A549 (cell line): ENCODE data around the gene MAG. TPM values are rescaled to one million over a fixed set of nuclear protein-coding genes. Genes with fewer than 3 reads are reported as not detected.

ENCODE experiments used
- ATAC-seq, 2 experiments: fragments of 200-7000 bp in 1 of 2; fragments of >200 bp in 1 of 2; cut with Nextera tagmentation in 1 of 2; cut with Tn5 transposase in 1 of 2; 3 replicates each; pipeline versions ENCODE4 v1.8.0 to v1.9.1; 2018 to 2020; ENCODE audit warnings: mild to moderate bottlenecking in 1 of 2, moderate library complexity in 1 of 2
- CTCF ChIA-PET: fragments of 300-600 bp; sonication (Branson Sonifier 250); formaldehyde crosslinking; extraction: SDS; loops from one replicate; lab custom pipeline; 2021; ENCODE audit warnings: antibody characterized with exemption, inconsistent platforms; lab: Yijun Ruan, JAX
- POLR2A ChIA-PET: fragments of 350-600 bp; formaldehyde crosslinking; extraction: SDS; loops from one replicate; lab custom pipeline; 2021; ENCODE audit warnings: antibody characterized with exemption, inconsistent platforms; lab: Yijun Ruan, JAX
- DNase-seq, 2 experiments: peaks; one replicate each; pipeline versions ENCODE4 v3.0.0 to v3.0.0-alpha.2; 2011 to 2016; ENCODE audit warnings: low read depth in 1 of 2, low spot score in 1 of 2
- FAIRE-seq: peaks from 2 replicates; lab custom pipeline; 2011; peaks lifted over from hg19 to GRCh38; lab: Jason Lieb, UNC
- H3K27ac ChIP-seq, 2 experiments: fragments of >200 bp; sonication (Bioruptor Twin); formaldehyde crosslinking; 3 replicates each; pipeline ENCODE4 v1.5.1; 2016 to 2017
- H3K4me1 ChIP-seq: fragments of >200 bp; sonication (Bioruptor Twin); formaldehyde crosslinking; 3 replicates; pipeline ENCODE4 v1.6.1; 2016
- H3K4me2 ChIP-seq: fragments of >200 bp; sonication (Bioruptor Twin); formaldehyde crosslinking; 3 replicates; pipeline ENCODE4 v1.6.1; 2016
- H3K4me3 ChIP-seq: fragments of >200 bp; sonication (Bioruptor Twin); formaldehyde crosslinking; 3 replicates; pipeline ENCODE4 v1.5.1; 2016
- H3K9me3 ChIP-seq: fragments of >200 bp; sonication (Bioruptor Twin); formaldehyde crosslinking; 3 replicates; pipeline ENCODE4 v1.6.1; 2016
- ATOH8 ChIP-seq: fragments of 250-450 bp; sonication (Bioruptor Pico); IDR thresholded peaks from 2 replicates; pipeline ENCODE4 v1.5.0; 2020; ENCODE audit warnings: low read depth, mild to moderate bottlenecking, moderate library complexity
- CBX8 ChIP-seq: fragments of 200-600 bp; sonication (generic); IDR thresholded peaks from 2 replicates; pipeline ENCODE4 v1.6.1; 2016
- EHF ChIP-seq: fragments of 250-450 bp; sonication (Bioruptor Pico); IDR thresholded peaks from 2 replicates; pipeline ENCODE4 v1.5.0; 2020; ENCODE audit warnings: mild to moderate bottlenecking
- EP300 ChIP-seq, 2 experiments: fragments of >200 bp; sonication (Bioruptor Twin); formaldehyde crosslinking; IDR thresholded peaks; 2 replicates in 1 of 2; 3 replicates in 1 of 2; pipeline ENCODE4 v1.6.1; 2016 to 2017
- ESRRA ChIP-seq: fragments of 150-350 bp; IDR thresholded peaks from 2 replicates; pipeline ENCODE4 v1.6.1; 2014; ENCODE audit warnings: mild to moderate bottlenecking, low read length, borderline replicate concordance
- FOXS1 ChIP-seq: fragments of 250-450 bp; sonication (Bioruptor Pico); IDR thresholded peaks from 2 replicates; pipeline ENCODE4 v1.5.0; 2020; ENCODE audit warnings: mild to moderate bottlenecking, moderate library complexity
- HDAC2 ChIP-seq: fragments of 200-600 bp; sonication (generic); IDR thresholded peaks from 2 replicates; pipeline ENCODE4 v1.6.1; 2016
- HES2 ChIP-seq: fragments of >200 bp; sonication (Bioruptor Twin); formaldehyde crosslinking; IDR thresholded peaks from 2 replicates; pipeline ENCODE4 v1.6.1; 2016
- HEYL ChIP-seq: fragments of 250-450 bp; sonication (Bioruptor Pico); IDR thresholded peaks from 2 replicates; pipeline ENCODE4 v1.8.0; 2021; ENCODE audit warnings: mild to moderate bottlenecking, moderate library complexity
- HOXB5 ChIP-seq: fragments of 250-450 bp; sonication (Bioruptor Pico); IDR thresholded peaks from 2 replicates; pipeline ENCODE4 v1.5.0; 2020; ENCODE audit warnings: mild to moderate bottlenecking, moderate library complexity
- KDM1A ChIP-seq: fragments of 200-600 bp; sonication (generic); IDR thresholded peaks from 2 replicates; pipeline ENCODE4 v1.6.1; 2016; ENCODE audit warnings: low read depth, mild to moderate bottlenecking
- NFE2L2 ChIP-seq: fragments of 150-350 bp; conservative IDR thresholded peaks from 2 replicates; pipeline ENCODE4 v1.6.1; 2014; ENCODE audit warnings: low read length
- PHF8 ChIP-seq: fragments of 200-600 bp; sonication (generic); IDR thresholded peaks from 2 replicates; pipeline ENCODE4 v1.6.1; 2016; ENCODE audit warnings: low read depth, mild to moderate bottlenecking, antibody characterized with exemption, moderate library complexity, borderline replicate concordance
- POLR2A ChIP-seq: IDR thresholded peaks from 2 replicates; pipeline ENCODE4 v1.6.1; 2012; ENCODE audit warnings: mild to moderate bottlenecking, low read length
- POLR2AphosphoS2 ChIP-seq: conservative IDR thresholded peaks from 2 replicates; pipeline ENCODE4 v1.6.1; 2012; ENCODE audit warnings: low read length, improper control_type of control experiment, inconsistent platforms
- RCOR1 ChIP-seq: fragments of 150-350 bp; IDR thresholded peaks from 2 replicates; pipeline ENCODE4 v1.6.1; 2014; ENCODE audit warnings: antibody characterized with exemption, low read length, low read depth
- RFX5 ChIP-seq: fragments of 450-650 bp; IDR thresholded peaks from 2 replicates; pipeline ENCODE4 v1.7.1; 2014; ENCODE audit warnings: antibody characterized with exemption, mild to moderate bottlenecking, moderate library complexity
- RNF2 ChIP-seq: fragments of 200-600 bp; sonication (generic); IDR thresholded peaks from 2 replicates; pipeline ENCODE4 v1.6.1; 2016; ENCODE audit warnings: low read depth, mild to moderate bottlenecking, antibody characterized with exemption, moderate library complexity, borderline replicate concordance
- SREBF2 ChIP-seq: fragments of 450-650 bp; IDR thresholded peaks from 2 replicates; pipeline ENCODE4 v1.6.1; 2014; ENCODE audit warnings: mild to moderate bottlenecking, moderate library complexity
- TFCP2L1 ChIP-seq: fragments of 250-450 bp; sonication (Bioruptor Pico); IDR thresholded peaks from 2 replicates; pipeline ENCODE4 v1.5.0; 2021; ENCODE audit warnings: mild to moderate bottlenecking
- whole genome bisulfite sequencing: methylation state at CpG from one replicate; pipeline ENCODE4 v1.1.6; 2017; ENCODE audit errors: missing lambda C conversion rate; 5-methylcytosine and 5-hydroxymethylcytosine counted together
- polyA plus RNA-seq, 4 experiments: library from polyadenylated mRNA; depleted of rRNA in 3 of 4; stranded (reverse); fragments of >200 nt; fragmentation: RNase III in 1 of 4; extraction: RNeasy Plus Mini Kit Qiagen cat#74134 plus additional on column Dnase treatment in 1 of 4; gene quantifications; 2 replicates in 3 of 4; 3 replicates in 1 of 4; pipeline ENCODE4 v1.2.3, GENCODE V29; 2011 to 2017

MAG gene
- polyA plus RNA-seq, 2 of the 4 experiments (the other 2 are of a cell fraction), result not detected

- POLR2A ChIA-PET, result no interaction called here
- WGBS, result 44% methylated on average over 18 of the region's 18 CpGs
- FAIRE-seq, result no peak
These were observed 55.4 kb downstream of the MAG start, which contains the start of gene FFAR1 for GRCh38 chr19:35347171-35347929. Gene FFAR1, plus strand, starts transcription at chr19:35347902. Its CDS starts 3,650 bp downstream, at chr19:35351552.

GRCh38 chr19:35347930-35348298 lies 56.0 kb downstream of the MAG start:
- CTCF ChIA-PET, result interaction anchor here (0.6 to 15.0 kb wide), 7 partner anchors 29 to 1437 kb away, joined by 3 to 368 read pairs (median 3); partner anchors contain the start of gene KRTDAP
- DNase-seq, result no peak
- POLR2A ChIA-PET, result no interaction called here
- no peaks in the 10 kb centered on the region for H3K9me3 ChIP-seq
- H3K4me3 ChIP-seq, result no peak overlapping the region
- H3K4me1 ChIP-seq, result no peaks in the 10 kb centered on the region
- TF ChIP-seq TFCP2L1 (CRISPR knock-in tag) (no peak), HEYL (CRISPR knock-in tag) (no peak), FOXS1 (CRISPR knock-in tag) (no peak), HES2 (no peak), NFE2L2 (no peak), SREBF2 (no peak), POLR2A (no peak), PHF8 (no peak), HOXB5 (CRISPR knock-in tag) (no peak), EP300 (IDR thresholded peaks at IDR 0.05) (no peak)
- no peak for FAIRE-seq
- WGBS, result 39% methylated on average over 7 of the region's 7 CpGs
- H3K4me2 ChIP-seq, result no peak overlapping the region
- H3K27ac ChIP-seq, result no peak overlapping the region
- ATAC-seq, result no peak

More at GRCh38 chr19:35347171-35347929, 55.4 kb downstream of the MAG start, which contains the start of gene FFAR1:
- H3K9me3 ChIP-seq, result no peaks in the 10 kb centered on the region
- H3K4me3 ChIP-seq, result no peak within 1 kb of the TSS
- DNase-seq (no peak), ATAC-seq (no peak)
- CTCF ChIA-PET, result interaction anchor here (1.1 to 15.0 kb wide), 7 partner anchors 12 to 163 kb away, joined by 3 to 368 read pairs (median 5); partner anchors contain the start of gene KRTDAP
- TF ChIP-seq HDAC2, result no peak
- no peak within 1 kb of the TSS for H3K27ac ChIP-seq
- H3K4me1 ChIP-seq, result no peaks in the 10 kb centered on the region
- H3K4me2 ChIP-seq, result no peak within 1 kb of the TSS

- Histone ChIP-seq H3K27ac (no peak overlapping the region), H3K9me3 (no peaks in the 10 kb centered on the region), H3K4me3 (no peak overlapping the region), H3K4me1 (no peaks in the 10 kb centered on the region)
- ATAC-seq (no peak), FAIRE-seq (no peak)
- CTCF ChIA-PET, result interaction anchor here (0.5 to 15.0 kb wide), 14 partner anchors 9 to 445 kb away, joined by 3 to 368 read pairs (median 4); partner anchors contain the start of genes KRTDAP and USF2
- WGBS, result 57% methylated on average over 18 of the region's 18 CpGs
- TF ChIP-seq EHF (no peak), KDM1A (no peak), ESRRA (no peak), SREBF2 (no peak), RFX5 (no peak), TFCP2L1 (CRISPR knock-in tag) (no peak), HEYL (CRISPR knock-in tag) (no peak), RCOR1 (no peak), POLR2AphosphoS2 (no peak), RNF2 (no peak), CBX8 (no peak), ATOH8 (CRISPR knock-in tag) (no peak), EP300 (IDR thresholded peaks at IDR 0.05) (no peak)
- TF ChIP-seq, all 56 proteins: peak for 0
- DNase-seq, result no peak
- POLR2A ChIA-PET, result interaction anchor here (0.6 kb wide), 1 partner anchor 774 kb away, joined by 5 read pairs; no protein-coding TSS in a partner anchor
- no peak overlapping the region for H3K4me2 ChIP-seq
These were observed 57.1 kb downstream of the MAG start for GRCh38 chr19:35348911-35349611.
